ENCODE data around the gene STAM2.

DNA sequence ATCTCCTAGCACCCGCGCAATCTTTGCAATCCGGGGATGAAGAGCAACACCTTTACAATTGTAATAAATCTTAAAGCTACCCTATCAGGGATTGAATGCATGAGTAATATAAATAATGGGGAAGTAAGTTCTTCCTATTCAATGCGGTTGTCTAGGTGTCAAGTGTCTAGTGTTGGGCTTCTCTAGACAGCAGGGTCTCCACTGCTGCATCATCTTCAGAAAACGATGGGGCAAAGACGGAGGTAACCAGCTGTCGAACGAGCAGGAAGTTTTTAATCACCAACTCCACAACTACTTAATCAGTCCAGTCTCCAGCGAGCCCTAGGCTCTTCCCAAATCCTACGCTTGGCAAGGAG, 573 bp downstream of the STAM2 start:
- TF ChIP-seq CTCF (conservative IDR thresholded peaks at IDR 0.05; ENCODE audit: low read length), result 0 out of 2 replicates have a peak, but pooled peaks have one; percentile 18
- no peak for TF ChIP-seq EZH2phosphoT487 (IDR thresholded peaks at IDR 0.05; ENCODE audit: borderline replicate concordance)

Data from Loucy (cell line).